ENCODE results near the gene TAS2R38. TPM values are rescaled to one million over a fixed set of nuclear protein-coding genes. Genes with fewer than 3 reads are reported as not detected.

Gene TAS2R38
- total RNA-seq, 1 experiment from 2014 or later, result not detected

DNA sequence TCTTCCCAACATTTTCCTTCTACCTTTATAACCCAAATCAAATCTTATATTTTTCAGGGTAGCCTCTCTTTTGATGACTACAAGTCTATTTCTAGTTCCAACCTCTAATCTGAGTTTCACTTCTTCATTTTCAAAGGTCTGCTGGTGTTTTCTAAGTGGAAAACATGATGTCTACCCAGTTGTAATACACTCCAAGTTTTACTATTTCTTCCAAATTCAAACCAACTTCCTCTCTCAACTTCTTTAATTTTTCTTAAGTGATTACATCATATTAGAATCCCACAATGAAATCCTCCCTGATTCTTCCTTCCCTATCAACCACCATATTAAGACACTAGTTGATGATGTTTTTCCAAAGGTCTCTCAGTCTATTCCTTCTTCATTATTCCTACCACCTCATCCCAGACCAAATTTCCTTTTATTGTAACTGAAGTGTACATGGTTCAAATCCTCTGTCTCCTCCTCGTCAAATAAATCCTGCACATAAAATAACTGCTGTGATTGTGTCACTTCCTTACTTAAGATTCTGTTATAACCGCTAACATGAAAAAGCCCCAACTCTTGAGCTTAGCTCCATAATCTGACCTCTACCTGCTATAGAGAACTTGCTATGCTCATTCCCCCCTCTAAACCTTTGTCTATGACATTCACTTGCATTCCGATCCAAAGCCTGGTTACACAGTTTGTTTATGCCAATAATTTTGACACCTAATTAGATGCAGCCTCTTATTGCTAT lies 12.7 kb downstream of the TAS2R38 start:
- no TSS peak for BruUV-seq (replicated peaks)
- CTCF ChIA-PET, result no interaction called here
- H4K20me1 ChIP-seq (ENCODE audit: insufficient read depth), result no peaks in the 10 kb centered on the region
- H3K9me3 ChIP-seq (ENCODE audit: control insufficient read depth in 1 of 2, insufficient read depth in 1 of 2, low read depth in 1 of 2, low read length in 2 of 2), result no peaks in the 10 kb centered on the region
- TF ChIP-seq CBX3 (IDR thresholded peaks at IDR 0.05; ENCODE audit: low read depth) (no peak), JUND (IDR thresholded peaks at IDR 0.05) (no peak), ELF1 (IDR thresholded peaks at IDR 0.05; ENCODE audit: borderline replicate concordance, low read depth) (no peak), SIN3A (IDR thresholded peaks at IDR 0.05; ENCODE audit: low read depth) (no peak), SP1 (IDR thresholded peaks at IDR 0.05; ENCODE audit: low read depth) (no peak), RAD21 (IDR thresholded peaks at IDR 0.05; ENCODE audit: low read depth) (no peak), CEBPB (IDR thresholded peaks at IDR 0.05; ENCODE audit: low read depth) (no peak), YY1 (IDR thresholded peaks at IDR 0.05; ENCODE audit: extremely low read depth, insufficient replicate concordance, low read depth, low read length) (no peak), EZH2phosphoT487 (IDR thresholded peaks at IDR 0.05; ENCODE audit: borderline replicate concordance) (no peak), EZH2 (IDR thresholded peaks at IDR 0.05) (no peak), ZFX (IDR thresholded peaks at IDR 0.05) (no peak), POLR2AphosphoS5 (IDR thresholded peaks at IDR 0.05; ENCODE audit: low read depth, low read length) (no peak), POLR2A (IDR thresholded peaks at IDR 0.05; ENCODE audit: borderline replicate concordance, extremely low read depth, insufficient read depth, insufficient read length) (no peak), EGR1 (IDR thresholded peaks at IDR 0.05; ENCODE audit: low read depth) (no peak), ZNF274 (IDR thresholded peaks at IDR 0.05; ENCODE audit: low read depth, low read length) (no peak)
- TF ChIP-seq, protein P1, sequence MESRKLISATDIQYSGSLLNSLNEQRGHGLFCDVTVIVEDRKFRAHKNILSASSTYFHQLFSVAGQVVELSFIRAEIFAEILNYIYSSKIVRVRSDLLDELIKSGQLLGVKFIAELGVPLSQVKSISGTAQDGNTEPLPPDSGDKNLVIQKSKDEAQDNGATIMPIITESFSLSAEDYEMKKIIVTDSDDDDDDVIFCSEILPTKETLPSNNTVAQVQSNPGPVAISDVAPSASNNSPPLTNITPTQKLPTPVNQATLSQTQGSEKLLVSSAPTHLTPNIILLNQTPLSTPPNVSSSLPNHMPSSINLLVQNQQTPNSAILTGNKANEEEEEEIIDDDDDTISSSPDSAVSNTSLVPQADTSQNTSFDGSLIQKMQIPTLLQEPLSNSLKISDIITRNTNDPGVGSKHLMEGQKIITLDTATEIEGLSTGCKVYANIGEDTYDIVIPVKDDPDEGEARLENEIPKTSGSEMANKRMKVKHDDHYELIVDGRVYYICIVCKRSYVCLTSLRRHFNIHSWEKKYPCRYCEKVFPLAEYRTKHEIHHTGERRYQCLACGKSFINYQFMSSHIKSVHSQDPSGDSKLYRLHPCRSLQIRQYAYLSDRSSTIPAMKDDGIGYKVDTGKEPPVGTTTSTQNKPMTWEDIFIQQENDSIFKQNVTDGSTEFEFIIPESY (IDR thresholded peaks at IDR 0.05; ENCODE audit: extremely low read depth, insufficient replicate concordance, low read length), result no peak
- TF ChIP-seq, protein P2, sequence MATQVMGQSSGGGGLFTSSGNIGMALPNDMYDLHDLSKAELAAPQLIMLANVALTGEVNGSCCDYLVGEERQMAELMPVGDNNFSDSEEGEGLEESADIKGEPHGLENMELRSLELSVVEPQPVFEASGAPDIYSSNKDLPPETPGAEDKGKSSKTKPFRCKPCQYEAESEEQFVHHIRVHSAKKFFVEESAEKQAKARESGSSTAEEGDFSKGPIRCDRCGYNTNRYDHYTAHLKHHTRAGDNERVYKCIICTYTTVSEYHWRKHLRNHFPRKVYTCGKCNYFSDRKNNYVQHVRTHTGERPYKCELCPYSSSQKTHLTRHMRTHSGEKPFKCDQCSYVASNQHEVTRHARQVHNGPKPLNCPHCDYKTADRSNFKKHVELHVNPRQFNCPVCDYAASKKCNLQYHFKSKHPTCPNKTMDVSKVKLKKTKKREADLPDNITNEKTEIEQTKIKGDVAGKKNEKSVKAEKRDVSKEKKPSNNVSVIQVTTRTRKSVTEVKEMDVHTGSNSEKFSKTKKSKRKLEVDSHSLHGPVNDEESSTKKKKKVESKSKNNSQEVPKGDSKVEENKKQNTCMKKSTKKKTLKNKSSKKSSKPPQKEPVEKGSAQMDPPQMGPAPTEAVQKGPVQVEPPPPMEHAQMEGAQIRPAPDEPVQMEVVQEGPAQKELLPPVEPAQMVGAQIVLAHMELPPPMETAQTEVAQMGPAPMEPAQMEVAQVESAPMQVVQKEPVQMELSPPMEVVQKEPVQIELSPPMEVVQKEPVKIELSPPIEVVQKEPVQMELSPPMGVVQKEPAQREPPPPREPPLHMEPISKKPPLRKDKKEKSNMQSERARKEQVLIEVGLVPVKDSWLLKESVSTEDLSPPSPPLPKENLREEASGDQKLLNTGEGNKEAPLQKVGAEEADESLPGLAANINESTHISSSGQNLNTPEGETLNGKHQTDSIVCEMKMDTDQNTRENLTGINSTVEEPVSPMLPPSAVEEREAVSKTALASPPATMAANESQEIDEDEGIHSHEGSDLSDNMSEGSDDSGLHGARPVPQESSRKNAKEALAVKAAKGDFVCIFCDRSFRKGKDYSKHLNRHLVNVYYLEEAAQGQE (IDR thresholded peaks at IDR 0.05; ENCODE audit: low read depth), result no peak
- no peak overlapping the region for H3K27ac ChIP-seq (ENCODE audit: low read depth, low read length)
- H3K4me1 ChIP-seq (ENCODE audit: control insufficient read depth in 1 of 2, insufficient read depth in 2 of 2, low read length in 2 of 2), result no peaks in the 10 kb centered on the region
- no peaks in the 10 kb centered on the region for H3K27me3 ChIP-seq (ENCODE audit: insufficient read depth, low read length)
- POLR2A ChIA-PET, result no interaction called here
- no peak overlapping the region for H3K9ac ChIP-seq (ENCODE audit: low read length)
- no peaks in the 10 kb centered on the region for H3K79me2 ChIP-seq (ENCODE audit: insufficient read depth, low read length)
- intact Hi-C loops (cut with micrococcal nuclease), result no loop called here
- no peak overlapping the region for H3K4me3 ChIP-seq (replicated peaks in 1 of 2; ENCODE audit: low read depth in 1 of 2, low read length in 2 of 2)
- DNase-seq (ENCODE audit: low read depth, low spot score) (no peak), ATAC-seq (no peak)
- RAD21 ChIA-PET (ENCODE audit: low non-redundant PET in 1 of 2, low total read pairs in 2 of 2, uncharacterized antibody in 2 of 2, unreplicated experiment in 2 of 2), result no interaction called here
- H3K4me2 ChIP-seq (ENCODE audit: low read length), result no peak overlapping the region
- no peaks in the 10 kb centered on the region for H3K36me3 ChIP-seq (ENCODE audit: control insufficient read depth in 1 of 2, insufficient read depth in 2 of 2, low read length in 2 of 2)
- no peak overlapping the region for H2AFZ ChIP-seq (ENCODE audit: low read depth, low read length, poor library complexity, severe bottlenecking)
- H3K9me2 ChIP-seq (ENCODE audit: insufficient read depth), result no peaks in the 10 kb centered on the region

All from HCT116 (cell line).